SKM-1 treated with dmso at 0.1 percent for 144 hours (cell line): ENCODE data around the gene OR2C1.

Source experiments
- DNase-seq: peaks from one replicate; lab custom pipeline; 2025; ENCODE audit not compliant: unreplicated experiment; lab: John Stamatoyannopoulos, UW

OR2C1 gene

DNA sequence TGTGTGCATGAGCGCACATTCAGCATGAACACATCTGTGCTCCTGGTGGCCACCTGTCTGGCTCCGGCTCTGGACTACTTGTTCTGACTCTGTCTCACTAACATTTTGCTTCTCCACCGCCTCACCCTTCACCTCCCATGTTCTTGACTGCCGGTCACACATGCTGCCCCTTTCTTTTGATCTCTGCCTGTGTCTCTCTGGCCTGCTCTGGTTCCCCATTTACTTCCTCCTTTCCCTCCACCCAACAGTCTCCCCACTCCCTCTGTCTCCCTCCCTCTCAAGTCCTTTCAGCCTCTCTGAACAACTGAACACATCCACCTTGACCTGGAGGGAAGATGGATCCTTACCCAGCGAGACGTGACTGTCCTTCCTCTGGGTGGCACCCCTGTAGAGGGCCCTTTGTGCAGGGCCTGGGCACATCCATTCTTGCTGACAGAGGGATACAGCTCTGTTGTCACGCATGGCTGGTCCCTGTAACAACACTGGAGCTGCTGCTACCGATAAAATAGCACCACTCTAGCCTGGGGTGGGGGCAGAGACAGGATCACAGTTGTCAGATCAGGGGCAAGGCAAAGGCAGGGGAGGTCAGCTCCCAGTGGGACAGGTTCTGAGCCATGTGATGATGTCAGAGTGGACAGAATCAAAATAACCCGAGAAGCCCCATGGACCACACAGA lies 34.1 kb downstream of the OR2C1 start:
- no peak for DNase-seq

- no peak for DNase-seq
Measured at GRCh38 chr16:3400446-3400778, 44.7 kb downstream of the OR2C1 start.

- DNase-seq, result peak; percentile 98
Measured at GRCh38 chr16:3400779-3401688, 45.3 kb downstream of the OR2C1 start, which contains the start of the genes ZNF174 and ZSCAN32. Gene ZNF174, plus strand, starts transcription at chr16:3401215. Its CDS starts 790 bp downstream, at chr16:3402005. Gene ZSCAN32, minus strand, starts transcription at chr16:3401004. Its CDS starts 3,447 bp downstream, at chr16:3397557.

DNA sequence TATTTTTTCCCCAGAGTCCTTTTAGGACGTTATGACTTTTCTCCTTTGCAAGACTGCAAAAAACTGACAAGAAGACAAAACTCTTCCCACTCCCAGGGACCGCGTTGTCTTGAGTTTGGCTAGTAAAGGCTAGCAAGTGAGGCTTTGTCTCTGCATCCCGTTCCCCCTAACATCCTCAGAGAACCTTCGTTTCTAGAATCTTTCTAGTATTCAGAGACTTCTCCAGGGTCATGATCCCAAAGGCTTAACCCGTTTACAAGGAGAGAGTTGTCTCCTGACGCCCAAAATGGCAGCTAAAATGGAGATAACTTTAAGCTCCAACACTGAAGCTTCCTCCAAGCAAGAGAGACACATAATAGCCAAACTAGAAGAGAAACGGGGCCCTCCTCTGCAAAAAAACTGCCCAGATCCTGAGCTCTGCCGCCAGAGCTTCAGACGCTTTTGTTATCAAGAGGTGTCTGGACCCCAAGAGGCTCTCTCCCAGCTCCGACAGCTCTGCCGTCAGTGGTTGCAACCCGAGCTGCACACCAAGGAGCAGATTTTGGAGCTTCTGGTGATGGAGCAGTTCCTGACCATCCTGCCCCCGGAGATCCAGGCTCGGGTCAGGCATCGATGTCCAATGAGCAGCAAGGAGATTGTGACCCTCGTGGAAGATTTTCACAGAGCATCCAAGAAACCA lies 46.2 kb downstream of the OR2C1 start:
- DNase-seq, result no peak
